Spleen (tissue), 7 donors: Measurements from ENCODE around the gene PLA2G12A.

Experiments used
- CTCF ChIP-seq, 11 experiments: fragments of 200-600 bp in 7 of 11; fragments of 450-650 bp in 4 of 11; sonication (generic) in 4 of 11; IDR thresholded peaks in 8 of 11; conservative IDR thresholded peaks in 3 of 11; 1 replicate in 7 of 11; 2 replicates in 4 of 11; pipeline versions ENCODE4 v1.4.0 to v1.8.0; 2016 to 2021; ENCODE audit warnings: antibody characterized with exemption in 11 of 11, inconsistent platforms in 4 of 11, mild to moderate bottlenecking in 1 of 11
- POLR2A ChIP-seq, 3 donors: fragments of 450-650 bp; IDR thresholded peaks; one replicate each; pipeline ENCODE4 v1.5.1; 2017; ENCODE audit warnings: antibody characterized with exemption in 3 of 3, mild to moderate bottlenecking in 1 of 3
- donor health status: DM: no; HTN: no; CAD: no; lungs with moderate emphysema.
- donor health status: DM: no; HTN: no; CAD: no.
- donor health status: DM: no; HTN: no; CAD: no.

- TF ChIP-seq POLR2A (IDR thresholded peaks at IDR 0.05), result no peak
- TF ChIP-seq CTCF (IDR thresholded peaks at IDR 0.05 in 8 of 11, conservative IDR thresholded peaks at IDR 0.05 in 3 of 11), result no peak
These were observed 20.9 kb downstream of the PLA2G12A start for GRCh38 chr4:109708990-109709389.
